ENCODE data around the gene MYBBP1A. TPM values are rescaled to one million over a fixed set of nuclear protein-coding genes. Genes with fewer than 3 reads are reported as not detected.

Gene MYBBP1A
- total and polyA plus RNA-seq, 12 donors: 18.7 to 30.3 (median 23.4) TPM

DNA sequence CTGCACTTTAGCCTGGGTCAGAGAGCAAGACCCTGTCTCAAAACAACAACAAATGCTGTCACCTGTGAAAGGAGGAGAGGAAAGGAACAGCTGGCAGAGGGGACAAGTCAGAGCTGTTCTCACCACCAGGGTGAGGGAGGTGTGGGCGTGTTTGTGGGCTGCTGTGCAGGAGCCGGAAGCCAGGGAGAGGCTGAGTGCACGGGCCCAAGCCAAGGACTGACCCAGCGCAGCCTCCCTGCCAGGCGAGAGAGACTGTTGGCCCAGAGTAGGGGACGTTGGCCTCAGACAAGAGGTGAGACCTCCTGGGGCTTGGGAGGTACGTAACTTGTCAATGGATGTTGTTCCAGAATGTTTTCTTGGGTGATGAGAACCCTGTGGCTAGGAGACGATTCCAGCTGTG lies 45.8 kb downstream of the MYBBP1A start:
- no peaks in the 10 kb centered on the region for H3K27me3 ChIP-seq
- ATAC-seq (peak in 7 of 8 donors; percentile 34 to 49 (median 37)), DNase-seq (no peak)
- 47 to 57% methylated on average over 8 of the region's 8 CpGs for WGBS, 2 donors
- intact Hi-C loops (cut with DNase I): loop anchor here in 1 of 10 donors (5.0 kb wide), 1 partner anchor 33 kb away; no protein-coding TSS in a partner anchor
- H3K9me3 ChIP-seq: no peaks in the 10 kb centered on the region
- TF ChIP-seq, protein P1, sequence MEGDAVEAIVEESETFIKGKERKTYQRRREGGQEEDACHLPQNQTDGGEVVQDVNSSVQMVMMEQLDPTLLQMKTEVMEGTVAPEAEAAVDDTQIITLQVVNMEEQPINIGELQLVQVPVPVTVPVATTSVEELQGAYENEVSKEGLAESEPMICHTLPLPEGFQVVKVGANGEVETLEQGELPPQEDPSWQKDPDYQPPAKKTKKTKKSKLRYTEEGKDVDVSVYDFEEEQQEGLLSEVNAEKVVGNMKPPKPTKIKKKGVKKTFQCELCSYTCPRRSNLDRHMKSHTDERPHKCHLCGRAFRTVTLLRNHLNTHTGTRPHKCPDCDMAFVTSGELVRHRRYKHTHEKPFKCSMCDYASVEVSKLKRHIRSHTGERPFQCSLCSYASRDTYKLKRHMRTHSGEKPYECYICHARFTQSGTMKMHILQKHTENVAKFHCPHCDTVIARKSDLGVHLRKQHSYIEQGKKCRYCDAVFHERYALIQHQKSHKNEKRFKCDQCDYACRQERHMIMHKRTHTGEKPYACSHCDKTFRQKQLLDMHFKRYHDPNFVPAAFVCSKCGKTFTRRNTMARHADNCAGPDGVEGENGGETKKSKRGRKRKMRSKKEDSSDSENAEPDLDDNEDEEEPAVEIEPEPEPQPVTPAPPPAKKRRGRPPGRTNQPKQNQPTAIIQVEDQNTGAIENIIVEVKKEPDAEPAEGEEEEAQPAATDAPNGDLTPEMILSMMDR (IDR thresholded peaks at IDR 0.05): peak in 1 of 9 donors; percentile 8
- peaks cover 18 to 94% (median 73%) of the 10 kb centered on the region in 9 donors for H3K4me1 ChIP-seq
- H3K36me3 ChIP-seq: no peaks in the 10 kb centered on the region
- H3K27ac ChIP-seq: peak overlapping the region; percentile 38 to 87 (median 75)
- no peak overlapping the region for H3K4me3 ChIP-seq

DNA sequence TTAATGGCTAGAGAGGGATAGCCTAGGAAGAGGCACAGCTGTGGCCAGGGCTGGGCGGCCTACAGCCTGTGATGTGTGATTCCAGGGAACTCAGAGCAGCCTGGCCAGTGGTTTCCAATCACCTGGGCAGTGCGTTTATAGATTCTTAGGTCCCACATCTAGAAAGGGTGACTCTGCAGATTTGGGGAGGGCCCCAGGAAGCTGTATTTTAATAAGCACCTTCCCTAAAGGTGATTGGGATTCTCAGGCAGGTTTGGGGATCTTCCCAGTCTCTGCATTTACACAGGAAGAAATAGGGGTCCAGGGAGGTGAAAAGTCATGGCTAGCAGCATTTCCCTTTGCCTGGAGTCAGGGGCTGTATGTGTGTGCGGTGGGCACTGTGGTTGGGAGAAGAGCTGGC lies 47.0 kb downstream of the MYBBP1A start:
- no peak for ATAC-seq
- intact Hi-C loops (cut with DNase I): loop anchor here in 1 of 10 donors (5.0 kb wide), 1 partner anchor 34 kb away; no protein-coding TSS in a partner anchor
- TF ChIP-seq, protein P1 (IDR thresholded peaks at IDR 0.05): no peak
- no peaks in the 10 kb centered on the region for H3K27me3 ChIP-seq
- peak overlapping the region in 9 of 10 donors; percentile 17 to 87 (median 66) for H3K27ac ChIP-seq
- no peaks in the 10 kb centered on the region for H3K9me3 ChIP-seq
- no peak overlapping the region for H3K4me3 ChIP-seq
- WGBS, 2 donors: 87 to 94% methylated on average over 3 of the region's 3 CpGs
- peaks cover 20 to 100% (median 81%) of the 10 kb centered on the region in 9 donors for H3K4me1 ChIP-seq
- no peak for DNase-seq
- H3K36me3 ChIP-seq: no peaks in the 10 kb centered on the region

DNA sequence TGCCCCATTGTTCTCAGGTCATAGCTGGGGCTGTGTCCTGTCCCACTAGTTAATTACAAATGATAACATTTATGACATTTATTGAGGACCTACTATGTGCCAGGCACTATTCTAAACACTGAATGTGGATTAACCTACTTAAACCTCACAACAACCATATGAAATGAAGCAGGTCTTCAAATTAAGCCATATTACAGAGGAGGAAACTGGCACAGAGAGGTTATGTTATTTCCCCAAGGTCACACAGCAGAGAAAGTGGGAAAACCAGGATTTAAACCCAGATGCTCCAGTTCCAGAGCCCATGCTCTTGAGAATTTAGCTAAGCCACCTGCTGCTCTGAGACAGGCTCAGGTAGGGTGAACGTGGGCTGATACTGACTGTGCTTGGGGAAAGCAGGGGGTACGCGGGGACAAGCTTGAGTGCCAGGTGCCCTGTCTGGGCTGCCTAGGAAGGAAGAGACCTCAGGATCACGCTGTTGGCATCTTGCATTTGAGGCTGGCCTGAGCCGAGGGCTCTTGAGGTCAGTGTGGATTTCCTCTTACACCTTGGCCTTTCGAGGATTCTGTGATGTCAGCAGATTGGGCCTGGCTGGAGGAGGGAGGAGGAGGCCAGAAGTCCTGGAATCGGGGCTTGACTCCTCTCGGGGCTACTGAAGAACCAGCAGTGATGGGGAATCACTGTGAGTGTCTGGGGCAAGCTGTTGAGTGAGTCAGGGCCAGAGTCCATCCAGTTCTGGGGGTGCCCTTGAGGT lies 47.6 kb downstream of the MYBBP1A start:
- Histone ChIP-seq H3K27ac (peak overlapping the region in 7 of 10 donors; percentile 30 to 87 (median 78)), H3K27me3 (no peaks in the 10 kb centered on the region), H3K4me1 (peaks cover 23 to 100% (median 81%) of the 10 kb centered on the region in 9 donors), H3K36me3 (no peaks in the 10 kb centered on the region), H3K4me3 (no peak overlapping the region), H3K9me3 (no peaks in the 10 kb centered on the region)
- DNase-seq (no peak), ATAC-seq (no peak)
- TF ChIP-seq, protein P1 (IDR thresholded peaks at IDR 0.05): no peak
- 77 to 85% methylated on average over 8 of the region's 8 CpGs for WGBS, 2 donors
- intact Hi-C loops (cut with DNase I): loop anchor here in 1 of 10 donors (5.0 kb wide), 1 partner anchor 35 kb away; no protein-coding TSS in a partner anchor

DNA sequence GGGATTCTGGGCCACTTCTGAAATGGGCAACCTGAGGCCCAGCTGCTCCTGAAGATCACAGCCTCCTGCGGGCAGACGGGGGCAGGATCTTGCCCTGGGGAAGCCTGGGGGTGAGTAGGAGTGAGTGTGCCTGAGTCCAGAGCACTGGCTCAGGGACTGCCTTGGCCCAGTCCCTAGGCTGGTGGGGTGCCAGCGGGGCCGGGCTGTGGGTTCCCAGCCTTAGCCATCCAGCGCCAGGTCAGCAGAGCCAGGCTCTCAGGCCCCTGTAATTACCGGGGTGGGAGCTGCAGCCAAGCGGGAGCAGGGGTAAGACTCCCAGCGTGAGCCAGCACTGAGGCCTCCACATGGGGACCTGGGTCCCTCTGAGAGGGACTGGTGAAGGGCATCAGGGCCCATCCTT lies 48.3 kb downstream of the MYBBP1A start:
- Histone ChIP-seq H3K4me3 (no peak overlapping the region), H3K36me3 (no peaks in the 10 kb centered on the region), H3K9me3 (no peaks in the 10 kb centered on the region), H3K27ac (peak overlapping the region in 5 of 10 donors; percentile 55 to 87 (median 65)), H3K27me3 (peaks cover 0 to 1% (median 0%) of the 10 kb centered on the region in 7 donors), H3K4me1 (peaks cover 24 to 100% (median 77%) of the 10 kb centered on the region in 9 donors)
- WGBS, 2 donors: 70 to 73% methylated on average over 8 of the region's 8 CpGs
- TF ChIP-seq, protein P1 (IDR thresholded peaks at IDR 0.05): no peak
- intact Hi-C loops (cut with DNase I): loop anchor here in 1 of 10 donors (5.0 kb wide), 1 partner anchor 35 kb away; no protein-coding TSS in a partner anchor
- DNase-seq (peak; percentile 41 to 67), ATAC-seq (peak in 3 of 8 donors; percentile 51 to 66 (median 57))

Measured in heart right ventricle (tissue), 16 donors.